CD4-positive, alpha-beta T cell (primary cell): Measurements from ENCODE around the gene OCA2. TPM values are rescaled to one million over a fixed set of nuclear protein-coding genes. Genes with fewer than 3 reads are reported as not detected.

Experiments
- ATAC-seq: fragments of 200-7000 bp; cut with Tn5 transposase; one replicate; pipeline ENCODE4 v1.10.0; 2022; ENCODE audit warnings: mild to moderate bottlenecking; ENCODE audit not compliant: poor library complexity
- CTCF ChIA-PET: fragments of 350-600 bp; sonication (Branson Sonifier 250); formaldehyde crosslinking; loops from one replicate; lab custom pipeline; 2021; ENCODE audit warnings: antibody characterized with exemption, inconsistent platforms; lab: Charles Lee
- POLR2A ChIA-PET: fragments of 350-600 bp; sonication (Branson Sonifier 250); formaldehyde crosslinking; loops from one replicate; lab custom pipeline; 2021; ENCODE audit warnings: antibody characterized with exemption, inconsistent platforms; lab: Charles Lee
- DNase-seq, 14 experiments: peaks; one replicate each; pipeline ENCODE4 v3.0.0-alpha.2; 2013 to 2020; ENCODE audit warnings: mixed read lengths in 2 of 14
- H3K27ac ChIP-seq, 2 donors: one replicate each; pipeline versions ENCODE4 v1.5.1 to v1.7.0; 2013; ENCODE audit warnings: low read length in 2 of 2, low read depth in 1 of 2, mild to moderate bottlenecking in 1 of 2
- H3K27me3 ChIP-seq, 2 experiments: 1 replicate in 1 of 2; 2 replicates in 1 of 2; pipeline versions ENCODE4 v1.6.1 to v1.7.0; 2013; ENCODE audit warnings: low read length in 2 of 2, control low read depth in 1 of 2, mild to moderate bottlenecking in 1 of 2, moderate library complexity in 1 of 2; ENCODE audit not compliant: insufficient read depth in 2 of 2, control insufficient read depth in 1 of 2
- H3K36me3 ChIP-seq: one replicate; pipeline ENCODE4 v1.6.1; 2013; ENCODE audit warnings: low read length, control low read depth; ENCODE audit not compliant: insufficient read depth
- H3K4me1 ChIP-seq: one replicate; pipeline ENCODE4 v1.6.1; 2013; ENCODE audit warnings: low read length, control low read depth; ENCODE audit not compliant: insufficient read depth
- H3K4me3 ChIP-seq: one replicate; pipeline ENCODE4 v1.5.1; 2013; ENCODE audit warnings: mild to moderate bottlenecking, low read length, moderate library complexity
- H3K9me3 ChIP-seq, 2 experiments: 1 replicate in 1 of 2; 2 replicates in 1 of 2; pipeline versions ENCODE4 v1.6.1 to v1.7.0; 2013; ENCODE audit warnings: low read length in 2 of 2, mild to moderate bottlenecking in 2 of 2, control low read depth in 1 of 2, moderate library complexity in 1 of 2; ENCODE audit not compliant: control insufficient read depth in 1 of 2, insufficient read depth in 1 of 2
- H3K27ac Mint-ChIP-seq: one replicate; pipeline ENCODE4 v1.8.0; 2020; ENCODE audit warnings: mixed read lengths
- H3K27me3 Mint-ChIP-seq: one replicate; pipeline ENCODE4 v1.8.0; 2021; ENCODE audit warnings: mixed read lengths
- H3K36me3 Mint-ChIP-seq: one replicate; pipeline ENCODE4 v1.8.0; 2021; ENCODE audit warnings: low read depth, mixed read lengths
- H3K4me1 Mint-ChIP-seq: one replicate; pipeline ENCODE4 v1.8.0; 2021; ENCODE audit warnings: low read depth, mixed read lengths
- H3K4me3 Mint-ChIP-seq: one replicate; pipeline ENCODE4 v1.8.0; 2020; ENCODE audit warnings: mild to moderate bottlenecking, mixed read lengths
- H3K9me3 Mint-ChIP-seq: one replicate; pipeline ENCODE4 v1.8.0; 2020; ENCODE audit warnings: mixed read lengths
- intact Hi-C, 2 experiments: fragments of 100-400 bp; cut with DNase I in 1 of 2; cut with micrococcal nuclease in 1 of 2; formaldehyde crosslinking; loops; one replicate each; pipeline versions ENCODE4 v1.15.1 to v1.9.0; 2023 to 2025; cut with DNase I, micrococcal nuclease
- total RNA-seq, 174 experiments: library from RNA in 2 of 174; stranded (reverse) in 2 of 174; gene quantifications; one replicate each; pipeline ENCODE4 v1.2.3 and lab custom pipeline; 2021 to 2026
- TF ChIP-seq, protein P1 (sequence below): fragments of 200-600 bp; IDR thresholded peaks from one replicate; pipeline ENCODE4 v1.8.0; 2022; ENCODE audit warnings: antibody characterized with exemption, mild to moderate bottlenecking

Gene OCA2
- total RNA-seq, 2 experiments from 2014 or later = not detected

GRCh38 chr15:28024889-28025250, 74.2 kb downstream of the OCA2 start:
- Mint-ChIP-seq H3K27me3 (peaks cover under 1% of the 10 kb centered on the region), H3K27ac (no peak overlapping the region), H3K4me3 (no peak overlapping the region), H3K9me3 (no peaks in the 10 kb centered on the region), H3K36me3 (no peaks in the 10 kb centered on the region), H3K4me1 (no peaks in the 10 kb centered on the region)
- H3K9me3 ChIP-seq = peaks cover 0 to 6% of the 10 kb centered on the region in 2 experiments
- ATAC-seq = no peak
- no peak overlapping the region for H3K4me3 ChIP-seq
- H3K4me1 ChIP-seq = peaks cover 8% of the 10 kb centered on the region
- intact Hi-C loops = no loop called here
- TF ChIP-seq, protein P1, sequence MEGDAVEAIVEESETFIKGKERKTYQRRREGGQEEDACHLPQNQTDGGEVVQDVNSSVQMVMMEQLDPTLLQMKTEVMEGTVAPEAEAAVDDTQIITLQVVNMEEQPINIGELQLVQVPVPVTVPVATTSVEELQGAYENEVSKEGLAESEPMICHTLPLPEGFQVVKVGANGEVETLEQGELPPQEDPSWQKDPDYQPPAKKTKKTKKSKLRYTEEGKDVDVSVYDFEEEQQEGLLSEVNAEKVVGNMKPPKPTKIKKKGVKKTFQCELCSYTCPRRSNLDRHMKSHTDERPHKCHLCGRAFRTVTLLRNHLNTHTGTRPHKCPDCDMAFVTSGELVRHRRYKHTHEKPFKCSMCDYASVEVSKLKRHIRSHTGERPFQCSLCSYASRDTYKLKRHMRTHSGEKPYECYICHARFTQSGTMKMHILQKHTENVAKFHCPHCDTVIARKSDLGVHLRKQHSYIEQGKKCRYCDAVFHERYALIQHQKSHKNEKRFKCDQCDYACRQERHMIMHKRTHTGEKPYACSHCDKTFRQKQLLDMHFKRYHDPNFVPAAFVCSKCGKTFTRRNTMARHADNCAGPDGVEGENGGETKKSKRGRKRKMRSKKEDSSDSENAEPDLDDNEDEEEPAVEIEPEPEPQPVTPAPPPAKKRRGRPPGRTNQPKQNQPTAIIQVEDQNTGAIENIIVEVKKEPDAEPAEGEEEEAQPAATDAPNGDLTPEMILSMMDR = no peak
- no peaks in the 10 kb centered on the region for H3K36me3 ChIP-seq
- no peaks in the 10 kb centered on the region for H3K27me3 ChIP-seq
- no peak overlapping the region for H3K27ac ChIP-seq
- CTCF ChIA-PET = no interaction called here
- POLR2A ChIA-PET = no interaction called here
- DNase-seq = no peak

DNA sequence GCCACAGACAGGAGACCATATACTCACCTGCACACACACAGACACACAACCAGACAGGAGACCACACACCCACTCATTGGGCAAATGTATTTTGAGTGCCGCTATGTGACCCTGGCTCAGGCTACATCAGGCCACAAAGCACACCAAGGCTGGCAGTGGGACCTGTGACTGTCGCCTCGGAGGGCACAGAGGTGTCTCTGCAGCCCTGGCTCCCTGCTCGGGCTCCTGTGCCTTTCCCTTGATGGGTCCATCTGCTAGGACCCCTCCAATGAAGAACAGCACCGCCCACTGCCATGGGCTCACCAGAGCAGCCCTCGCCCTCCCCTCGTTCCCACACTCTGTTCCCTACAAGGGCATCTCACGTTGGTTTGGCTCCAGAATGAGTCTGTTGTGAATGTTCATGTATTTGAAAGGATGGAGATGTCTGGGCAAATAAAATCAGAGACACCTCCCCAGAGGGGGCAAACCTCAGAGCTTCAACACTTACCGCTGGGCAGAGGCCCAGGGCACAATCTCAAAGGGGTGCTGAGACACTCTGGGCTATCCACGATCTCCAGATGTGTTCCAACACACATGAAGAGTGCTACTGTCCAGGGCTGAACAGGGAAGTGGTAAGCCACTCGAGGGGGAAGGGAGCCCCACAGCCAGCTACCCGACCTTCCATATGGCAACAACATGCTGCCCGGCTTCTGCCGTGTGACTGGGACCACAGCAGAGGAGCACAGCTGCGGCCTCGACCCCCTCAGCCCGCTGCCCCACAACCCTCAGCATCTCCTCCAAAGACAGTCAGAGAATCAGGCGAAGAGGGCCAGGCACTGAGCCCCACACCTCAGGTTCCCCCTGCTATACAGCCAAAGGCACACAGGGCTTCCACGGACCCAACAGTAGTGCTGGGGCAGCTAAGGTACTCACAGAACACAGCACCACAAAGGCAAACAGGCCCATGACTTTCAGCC, 74.9 kb downstream of the OCA2 start:
- Histone ChIP-seq H3K27me3 (no peaks in the 10 kb centered on the region), H3K9me3 (peaks cover 0 to 6% of the 10 kb centered on the region in 2 experiments), H3K4me1 (peaks cover 8% of the 10 kb centered on the region), H3K27ac (no peak overlapping the region), H3K4me3 (no peak overlapping the region), H3K36me3 (no peaks in the 10 kb centered on the region)
- Mint-ChIP-seq H3K4me1 (no peaks in the 10 kb centered on the region), H3K9me3 (no peaks in the 10 kb centered on the region), H3K4me3 (no peak overlapping the region), H3K36me3 (no peaks in the 10 kb centered on the region), H3K27ac (no peak overlapping the region), H3K27me3 (no peaks in the 10 kb centered on the region)
- intact Hi-C loops = no loop called here
- ChIA-PET POLR2A (no interaction called here), CTCF (no interaction called here)
- TF ChIP-seq, protein P1 = no peak
- ATAC-seq = no peak
- no peak for DNase-seq

DNA sequence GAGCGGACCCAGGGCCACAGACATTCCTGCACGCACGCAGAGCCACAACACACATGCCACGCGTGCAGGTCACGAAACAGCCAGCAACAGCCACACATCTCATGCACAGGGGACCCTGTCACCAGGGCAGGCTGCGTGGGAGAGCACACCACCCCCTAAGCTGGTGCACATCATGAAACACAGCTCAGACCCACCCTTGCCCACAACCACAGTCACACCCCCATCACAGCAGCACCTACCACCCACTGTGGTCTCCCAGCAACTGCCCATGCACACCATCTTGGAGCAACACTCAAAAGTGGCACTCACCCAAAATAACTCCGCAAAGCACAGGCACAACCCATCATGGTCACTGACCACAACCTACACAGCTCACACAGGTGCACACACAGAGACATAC, 75.7 kb downstream of the OCA2 start:
- Mint-ChIP-seq H3K27me3 (no peaks in the 10 kb centered on the region), H3K4me1 (no peaks in the 10 kb centered on the region), H3K36me3 (no peaks in the 10 kb centered on the region), H3K27ac (no peak overlapping the region), H3K4me3 (no peak overlapping the region), H3K9me3 (no peaks in the 10 kb centered on the region)
- H3K4me3 ChIP-seq = no peak overlapping the region
- H3K9me3 ChIP-seq = peaks cover 0 to 6% of the 10 kb centered on the region in 2 experiments
- peaks cover 8% of the 10 kb centered on the region for H3K4me1 ChIP-seq
- no peak for DNase-seq
- ChIA-PET POLR2A (no interaction called here), CTCF (no interaction called here)
- H3K27me3 ChIP-seq = no peaks in the 10 kb centered on the region
- TF ChIP-seq, protein P1 = no peak
- ATAC-seq = no peak
- H3K36me3 ChIP-seq = no peaks in the 10 kb centered on the region
- intact Hi-C loops = no loop called here
- H3K27ac ChIP-seq = no peak overlapping the region
